ENCODE data around the gene PIGA. TPM values are rescaled to one million over a fixed set of nuclear protein-coding genes. Genes with fewer than 3 reads are reported as not detected.

Gene PIGA, protein sequence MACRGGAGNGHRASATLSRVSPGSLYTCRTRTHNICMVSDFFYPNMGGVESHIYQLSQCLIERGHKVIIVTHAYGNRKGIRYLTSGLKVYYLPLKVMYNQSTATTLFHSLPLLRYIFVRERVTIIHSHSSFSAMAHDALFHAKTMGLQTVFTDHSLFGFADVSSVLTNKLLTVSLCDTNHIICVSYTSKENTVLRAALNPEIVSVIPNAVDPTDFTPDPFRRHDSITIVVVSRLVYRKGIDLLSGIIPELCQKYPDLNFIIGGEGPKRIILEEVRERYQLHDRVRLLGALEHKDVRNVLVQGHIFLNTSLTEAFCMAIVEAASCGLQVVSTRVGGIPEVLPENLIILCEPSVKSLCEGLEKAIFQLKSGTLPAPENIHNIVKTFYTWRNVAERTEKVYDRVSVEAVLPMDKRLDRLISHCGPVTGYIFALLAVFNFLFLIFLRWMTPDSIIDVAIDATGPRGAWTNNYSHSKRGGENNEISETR
- 9.5 and 10.5 TPM in 2 replicates for total RNA-seq

DNA sequence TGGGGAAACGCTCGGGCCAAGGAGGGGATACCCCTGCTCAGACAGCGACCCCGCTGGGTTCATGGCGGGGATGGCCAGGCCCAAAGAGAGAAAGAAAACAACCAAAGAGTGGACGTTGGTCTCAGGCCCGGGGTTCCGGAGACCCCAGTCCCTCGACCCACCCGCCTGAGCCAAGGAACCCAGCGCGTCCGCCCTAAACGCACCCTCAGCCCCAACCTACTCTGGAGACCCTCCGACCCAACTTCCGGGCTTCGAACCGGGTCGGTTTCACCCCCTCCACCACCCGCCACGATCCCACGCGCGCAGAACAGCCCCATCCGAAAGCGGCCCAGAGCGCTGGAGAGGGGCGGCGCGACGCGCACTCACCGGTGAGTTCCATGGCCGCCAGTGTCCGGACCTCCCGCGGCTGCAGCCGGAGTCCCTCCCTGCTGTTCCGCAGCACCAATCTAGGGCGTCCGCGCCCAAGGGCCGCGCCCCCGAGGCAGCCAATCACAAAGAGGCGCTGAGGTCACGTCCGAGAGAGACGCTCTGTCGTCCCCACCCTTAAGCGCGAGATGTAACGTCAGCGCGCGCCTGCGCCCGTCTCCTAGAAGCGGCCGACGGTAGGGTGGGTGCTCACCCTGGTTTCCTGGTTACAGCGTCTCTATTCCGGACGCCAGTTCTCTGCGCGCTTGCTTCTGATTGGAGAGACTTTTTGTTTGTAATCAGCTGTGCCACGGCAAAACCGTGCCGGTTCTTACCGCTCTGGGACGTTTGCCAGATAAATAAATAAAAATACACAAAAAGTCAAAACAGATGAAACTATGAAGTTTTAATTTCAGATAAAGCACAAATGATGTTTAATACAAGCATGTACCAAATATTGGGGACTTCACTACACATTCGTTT is at the start of gene PIGA:
Gene PIGA, minus strand, starts transcription at position 389 of the 888 bp plus-strand sequence. CDS start 3,593 bp downstream, outside the sequence.

DNA sequence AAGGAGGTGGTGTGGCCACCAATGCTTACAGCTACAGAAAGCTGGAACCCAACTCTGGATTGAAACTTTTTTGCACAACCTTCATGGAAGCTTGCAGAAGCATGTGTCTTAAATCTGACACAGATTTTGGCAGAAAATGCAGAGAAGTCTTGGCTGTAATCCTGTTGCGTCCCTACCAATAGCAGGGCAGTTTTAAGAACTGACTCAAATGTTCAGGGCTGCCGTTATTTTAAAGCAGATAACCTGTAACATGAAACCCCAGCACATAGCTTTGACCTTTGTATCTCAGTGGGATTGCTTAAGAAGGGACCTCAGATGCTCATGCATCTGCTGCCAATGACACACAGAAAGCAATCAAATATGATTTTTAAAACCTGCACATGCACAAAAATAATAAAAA is 49.0 kb upstream of the PIGA start, which contains the start of gene VEGFD:
Gene VEGFD, minus strand, starts transcription at position 110 of the 400 bp plus-strand sequence. CDS start 467 bp downstream, outside the sequence.

DNA sequence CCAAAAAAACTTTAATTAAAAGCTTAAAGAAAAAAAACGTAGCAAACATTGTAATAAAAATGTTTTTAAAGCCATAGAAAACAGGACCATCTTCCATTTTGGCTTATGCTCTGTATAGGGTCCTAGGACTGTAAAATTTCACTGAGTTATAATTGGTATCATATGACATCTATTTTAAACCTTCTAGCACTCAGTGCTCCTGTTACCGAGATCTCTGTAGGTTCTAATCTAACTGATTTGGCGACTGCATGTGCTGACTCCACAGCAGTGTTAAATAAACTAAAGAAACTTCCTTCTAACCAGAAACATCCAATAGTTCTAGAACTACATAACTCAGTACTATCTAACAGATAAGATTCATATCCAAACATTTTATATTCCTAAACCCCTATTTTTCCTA is 19.8 kb downstream of the PIGA start, which contains the start of gene ASB11:
Gene ASB11, minus strand, starts transcription at position 132 of the 400 bp plus-strand sequence. Its CDS starts 35 bp downstream, at position 97.

DNA sequence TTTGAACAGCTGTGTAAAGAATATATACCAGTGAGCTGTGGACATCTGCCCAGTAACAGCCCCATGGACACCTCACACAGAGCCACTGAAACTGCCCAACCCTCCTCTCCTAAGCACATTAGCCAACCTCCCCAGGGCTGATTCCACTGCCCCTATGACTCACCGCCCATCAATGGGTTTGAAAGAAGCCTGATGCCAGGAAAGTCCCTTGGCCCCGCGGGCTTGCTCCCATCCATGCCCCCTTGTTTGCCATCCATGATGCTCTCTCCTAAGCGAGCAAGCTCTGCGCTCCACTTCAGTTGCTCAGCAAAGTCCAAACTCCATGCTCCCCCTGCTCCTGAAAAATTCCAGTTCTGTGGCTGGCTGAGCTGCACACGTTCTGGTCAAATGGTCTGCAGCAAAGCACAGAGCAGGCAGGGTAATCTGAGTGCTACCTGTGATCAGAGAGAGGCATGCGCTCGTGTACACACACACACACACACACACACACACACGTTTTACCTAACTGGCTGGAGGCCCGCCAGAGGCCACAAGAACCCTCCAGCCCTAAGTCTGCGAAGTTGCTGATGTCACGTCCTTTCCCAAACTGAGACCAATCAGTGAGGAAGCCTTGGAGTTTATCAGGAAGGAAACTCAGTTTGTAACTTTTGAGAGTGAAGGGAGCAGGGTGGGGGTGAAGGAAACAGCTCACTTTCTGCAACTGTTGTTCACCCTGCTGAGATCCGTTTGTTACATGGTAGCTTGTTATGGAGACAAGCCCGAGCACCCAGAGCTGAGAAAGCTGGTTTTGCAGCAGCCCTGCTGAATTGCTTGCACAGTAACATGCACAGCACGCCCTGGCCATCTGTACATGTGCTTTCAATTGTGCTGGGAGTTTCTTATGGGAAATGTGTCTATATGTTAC is 65.5 kb downstream of the PIGA start, which contains the start of gene ASB9:
Gene ASB9, minus strand, starts transcription at position 466 of the 904 bp plus-strand sequence. Its CDS starts 209 bp downstream, at position 257.

Other genes starting within 250 kb of the PIGA start
- gene ASB9, start 65.4 kb downstream of the PIGA start, total RNA-seq: 1.2 TPM in 2 replicates
- not detected in 2 replicates for gene ASB11, start 19.9 kb downstream of the PIGA start, total RNA-seq
- gene VEGFD, start 48.9 kb upstream of the PIGA start, total RNA-seq: 0.09 and 0.30 TPM in 2 replicates
- 9.5 and 13.7 TPM in 2 replicates for gene PIR, start 157.8 kb upstream of the PIGA start, total RNA-seq
- gene BMX, start 165.3 kb upstream of the PIGA start, total RNA-seq: 0.23 and 0.30 TPM in 2 replicates